Lower leg skin (tissue), 4 donors: ENCODE data around the gene CMTM2. TPM values are rescaled to one million over a fixed set of nuclear protein-coding genes. Genes with fewer than 3 reads are reported as not detected.

Experiments
- DNase-seq, 2 donors: peaks; one replicate each; pipeline ENCODE4 v3.0.0-alpha.2; 2019; ENCODE audit warnings: low spot score in 2 of 2
- H3K4me3 ChIP-seq: fragments of 200-600 bp; sonication (generic); 2 replicates; pipeline ENCODE4 v1.5.1; 2017; ENCODE audit warnings: mild to moderate bottlenecking, low read depth; ENCODE audit not compliant: poor library complexity, severe bottlenecking
- POLR2A ChIP-seq, 2 donors: fragments of 450-650 bp; IDR thresholded peaks; one replicate each; pipeline ENCODE4 v1.6.1; 2016 to 2017; ENCODE audit warnings: antibody characterized with exemption in 2 of 2, mild to moderate bottlenecking in 1 of 2, moderate library complexity in 1 of 2
- WGBS, 2 donors: methylation state at CpG; one replicate each; pipeline ENCODE4 v1.1.5; 2018; 5-methylcytosine and 5-hydroxymethylcytosine counted together
- intact Hi-C: fragments of 100-400 bp; cut with DNase I; formaldehyde crosslinking; loops from one replicate; pipeline ENCODE4 v1.15.0; 2023; ENCODE audit warnings: low total_unique reads
- total RNA-seq, 4 donors: library from RNA; depleted of rRNA; stranded (reverse); fragments of >200 nt; gene quantifications; one replicate each; pipeline ENCODE4 v1.1.0, GENCODE V29; 2016
- TF ChIP-seq, protein P1 (sequence below), 3 donors: fragments of 450-650 bp; IDR thresholded peaks; one replicate each; pipeline ENCODE4 v1.5.1; 2016; ENCODE audit warnings: antibody characterized with exemption in 3 of 3, mild to moderate bottlenecking in 3 of 3, moderate library complexity in 2 of 3

CMTM2 gene
- total RNA-seq, 4 donors from 2014 or later: 0.26 TPM; not detected in 3

DNA sequence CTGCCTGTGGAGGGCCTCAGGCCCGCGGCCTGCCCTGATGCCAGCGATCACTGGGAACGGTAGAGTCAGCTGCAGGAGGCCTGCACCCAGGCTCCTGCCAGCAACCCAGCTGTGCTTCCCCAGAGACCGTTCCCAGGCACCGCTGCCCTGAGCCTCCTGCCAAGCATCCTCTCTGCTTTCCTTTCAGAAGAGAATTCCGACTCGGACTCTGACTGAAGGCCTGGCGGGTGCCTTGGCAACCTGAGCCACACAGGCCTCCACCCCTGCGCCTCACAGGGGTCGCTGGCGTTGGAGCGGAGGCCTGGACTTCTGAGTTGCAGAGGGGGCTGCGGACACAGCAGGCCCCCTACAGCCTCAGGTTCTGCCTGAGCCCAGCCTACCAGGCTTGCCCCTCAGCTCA lies 33.2 kb downstream of the CMTM2 start:
- 82 to 86% methylated on average over 14 of the region's 14 CpGs for WGBS, 2 donors
- intact Hi-C loops: loop anchor here (10.0 kb wide), 1 partner anchor 208 kb away; no protein-coding TSS in a partner anchor
- H3K4me3 ChIP-seq: no peak overlapping the region

DNA sequence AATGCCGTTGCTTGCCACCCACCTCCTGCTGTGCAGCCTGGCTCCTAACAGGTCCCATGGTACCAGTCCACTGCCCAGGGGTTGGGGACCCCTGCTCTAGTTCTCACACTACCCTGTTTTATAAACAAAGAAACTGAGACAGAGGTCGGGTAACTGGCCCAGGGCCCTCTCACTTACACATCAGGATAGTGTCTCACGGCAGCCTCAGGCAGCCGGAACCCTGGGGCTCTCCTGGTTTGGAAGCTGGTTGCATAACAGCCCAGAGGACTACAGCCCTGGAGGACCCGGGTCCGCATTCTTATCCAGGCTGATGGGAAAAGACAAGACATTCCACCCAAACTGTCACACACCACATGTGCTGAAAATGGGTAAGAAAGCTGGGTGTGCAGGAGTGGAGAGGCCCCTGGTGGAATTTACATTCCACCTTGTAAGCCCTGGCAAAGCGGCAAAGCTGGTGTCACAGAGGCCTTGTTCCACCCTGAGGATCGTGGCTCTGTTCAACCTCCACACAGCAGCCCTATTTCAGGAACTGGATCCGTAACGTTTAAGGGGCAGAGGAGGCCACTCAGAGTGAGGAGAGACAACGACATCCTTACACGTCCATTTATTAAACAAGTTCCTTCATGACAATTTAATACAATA lies 35.0 kb downstream of the CMTM2 start:
- no peak overlapping the region for H3K4me3 ChIP-seq

More for the DNA sequence above, 33.2 kb downstream of the CMTM2 start:
- TF ChIP-seq POLR2A (IDR thresholded peaks at IDR 0.05): no peak
- TF ChIP-seq, protein P1, sequence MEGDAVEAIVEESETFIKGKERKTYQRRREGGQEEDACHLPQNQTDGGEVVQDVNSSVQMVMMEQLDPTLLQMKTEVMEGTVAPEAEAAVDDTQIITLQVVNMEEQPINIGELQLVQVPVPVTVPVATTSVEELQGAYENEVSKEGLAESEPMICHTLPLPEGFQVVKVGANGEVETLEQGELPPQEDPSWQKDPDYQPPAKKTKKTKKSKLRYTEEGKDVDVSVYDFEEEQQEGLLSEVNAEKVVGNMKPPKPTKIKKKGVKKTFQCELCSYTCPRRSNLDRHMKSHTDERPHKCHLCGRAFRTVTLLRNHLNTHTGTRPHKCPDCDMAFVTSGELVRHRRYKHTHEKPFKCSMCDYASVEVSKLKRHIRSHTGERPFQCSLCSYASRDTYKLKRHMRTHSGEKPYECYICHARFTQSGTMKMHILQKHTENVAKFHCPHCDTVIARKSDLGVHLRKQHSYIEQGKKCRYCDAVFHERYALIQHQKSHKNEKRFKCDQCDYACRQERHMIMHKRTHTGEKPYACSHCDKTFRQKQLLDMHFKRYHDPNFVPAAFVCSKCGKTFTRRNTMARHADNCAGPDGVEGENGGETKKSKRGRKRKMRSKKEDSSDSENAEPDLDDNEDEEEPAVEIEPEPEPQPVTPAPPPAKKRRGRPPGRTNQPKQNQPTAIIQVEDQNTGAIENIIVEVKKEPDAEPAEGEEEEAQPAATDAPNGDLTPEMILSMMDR (IDR thresholded peaks at IDR 0.05): no peak
- DNase-seq: no peak

DNA sequence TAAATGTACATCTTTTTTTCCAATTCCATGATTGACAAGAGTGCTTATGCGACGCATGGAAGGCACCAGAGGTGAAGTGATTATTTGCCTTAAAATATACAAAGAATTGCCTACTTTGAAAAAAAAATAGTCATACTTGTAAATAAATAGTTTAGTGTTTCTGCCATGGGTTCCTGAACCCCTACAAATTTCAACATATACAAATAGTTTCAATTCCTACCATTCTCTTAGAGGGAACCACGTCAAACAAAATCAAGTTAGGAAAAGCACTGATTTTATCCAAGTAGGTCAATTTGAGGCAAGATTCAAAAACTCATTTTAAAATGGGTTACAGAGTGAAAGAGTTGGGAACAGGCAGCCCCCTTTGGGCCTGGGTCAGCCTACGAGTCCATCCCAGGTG lies 36.9 kb downstream of the CMTM2 start:
- TF ChIP-seq POLR2A (IDR thresholded peaks at IDR 0.05): no peak
- TF ChIP-seq, protein P1 (IDR thresholded peaks at IDR 0.05): no peak
- 89 to 95% methylated on average over 4 of the region's 4 CpGs for WGBS, 2 donors
- intact Hi-C loops: loop anchor here (10.0 kb wide), 1 partner anchor 211 kb away; no protein-coding TSS in a partner anchor
- DNase-seq: no peak
- H3K4me3 ChIP-seq: no peak overlapping the region

More for the DNA sequence above, 35.0 kb downstream of the CMTM2 start:
- no peak for DNase-seq
- TF ChIP-seq POLR2A (IDR thresholded peaks at IDR 0.05): no peak
- TF ChIP-seq, protein P1 (IDR thresholded peaks at IDR 0.05): no peak
- intact Hi-C loops: loop anchor here (10.0 kb wide), 1 partner anchor 209 kb away; no protein-coding TSS in a partner anchor
- 85 to 88% methylated on average over 12 of the region's 12 CpGs for WGBS, 2 donors

DNA sequence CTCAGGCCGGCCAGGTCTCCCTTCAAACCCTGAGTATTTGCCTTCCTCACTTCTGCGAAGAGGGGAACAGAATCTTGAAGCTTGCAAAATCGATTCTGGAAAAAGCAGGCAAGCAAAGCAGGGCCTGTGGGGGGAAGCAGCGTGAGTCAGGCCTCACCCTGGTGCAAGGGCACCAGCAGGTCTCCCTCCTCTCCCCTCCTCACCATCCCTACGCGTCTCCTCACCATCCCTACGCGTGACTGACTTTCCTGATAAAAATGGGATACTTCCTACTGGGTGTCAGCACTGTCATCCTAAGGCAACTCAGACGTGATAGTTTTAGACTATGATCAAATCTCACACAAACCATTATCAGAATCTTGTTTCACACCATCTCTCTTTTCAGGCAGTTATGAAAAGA lies 37.3 kb downstream of the CMTM2 start:
- 75 to 83% methylated on average over 9 of the region's 9 CpGs for WGBS, 2 donors
- TF ChIP-seq POLR2A (IDR thresholded peaks at IDR 0.05): no peak
- TF ChIP-seq, protein P1 (IDR thresholded peaks at IDR 0.05): no peak
- DNase-seq: no peak
- intact Hi-C loops: loop anchor here (10.0 kb wide), 1 partner anchor 212 kb away; no protein-coding TSS in a partner anchor
- H3K4me3 ChIP-seq: no peak overlapping the region

DNA sequence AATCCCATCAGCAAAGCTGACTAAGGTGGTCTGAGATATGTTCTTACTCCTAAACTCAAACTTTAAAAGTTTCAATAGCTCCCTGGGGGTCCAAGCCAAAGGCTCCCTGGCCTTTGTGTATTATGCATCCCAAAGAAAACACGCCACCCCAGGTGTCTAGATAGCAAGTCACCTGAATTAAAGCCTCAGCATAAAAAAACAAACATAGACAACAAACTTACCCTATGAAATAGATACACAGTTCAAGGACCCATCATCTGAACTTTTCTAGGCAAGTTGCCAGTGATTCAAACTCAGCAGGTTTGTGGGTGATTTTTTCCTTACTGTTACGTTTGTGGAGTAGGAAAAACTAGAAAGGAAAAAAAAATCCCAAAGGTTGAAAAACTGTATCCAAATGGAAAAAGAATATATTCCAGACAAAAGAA lies 37.8 kb downstream of the CMTM2 start:
- H3K4me3 ChIP-seq: no peak overlapping the region
- TF ChIP-seq, protein P1 (IDR thresholded peaks at IDR 0.05): no peak
- TF ChIP-seq POLR2A (IDR thresholded peaks at IDR 0.05): no peak
- intact Hi-C loops: loop anchor here (10.0 kb wide), 1 partner anchor 212 kb away; no protein-coding TSS in a partner anchor
- WGBS, 2 donors: 75 to 91% methylated on average over 2 of the region's 2 CpGs
- no peak for DNase-seq
